Neural progenitor cell (in vitro differentiated cells): ENCODE results near the gene MTAP. TPM values are rescaled to one million over a fixed set of nuclear protein-coding genes. Genes with fewer than 3 reads are reported as not detected.

ENCODE experiments used
- DNase-seq: peaks from one replicate; pipeline ENCODE4 v3.0.0-alpha.2; 2016; ENCODE audit warnings: low spot score
- H2AFZ ChIP-seq: fragments of 200-600 bp; sonication (generic); replicated peaks from 2 replicates; pipeline ENCODE4 v1.6.1; 2016; ENCODE audit warnings: antibody characterized with exemption
- H3F3A ChIP-seq: fragments of 200-600 bp; sonication (generic); 2 replicates; pipeline ENCODE4 v1.6.1; 2016; ENCODE audit warnings: antibody characterized with exemption, low read depth
- H3K27ac ChIP-seq: fragments of 200-600 bp; sonication (generic); 2 replicates; pipeline ENCODE4 v1.5.1; 2016; ENCODE audit warnings: mild to moderate bottlenecking
- H3K27me3 ChIP-seq: fragments of 200-600 bp; sonication (generic); 2 replicates; pipeline ENCODE4 v1.6.1; 2016; ENCODE audit warnings: mild to moderate bottlenecking, moderate library complexity
- H3K36me3 ChIP-seq: fragments of 200-600 bp; sonication (generic); 2 replicates; pipeline ENCODE4 v1.5.1; 2016
- H3K4me1 ChIP-seq: fragments of 200-600 bp; sonication (generic); 2 replicates; pipeline ENCODE4 v1.6.1; 2016; ENCODE audit warnings: mixed run types
- H3K4me2 ChIP-seq: fragments of 200-600 bp; sonication (generic); 2 replicates; pipeline ENCODE4 v1.6.1; 2016
- H3K4me3 ChIP-seq: fragments of 200-600 bp; sonication (generic); 2 replicates; pipeline ENCODE4 v1.5.1; 2016
- H3K79me2 ChIP-seq: fragments of 200-600 bp; sonication (generic); 2 replicates; pipeline ENCODE4 v1.6.1; 2016; ENCODE audit warnings: low read depth
- H3K9ac ChIP-seq: fragments of 200-600 bp; sonication (generic); 2 replicates; pipeline ENCODE4 v1.6.1; 2016
- H3K9me3 ChIP-seq: fragments of 200-600 bp; sonication (generic); 2 replicates; pipeline ENCODE4 v1.5.1; 2016; ENCODE audit warnings: low read depth
- H4K20me1 ChIP-seq: fragments of 200-600 bp; sonication (generic); 2 replicates; pipeline ENCODE4 v1.6.1; 2016; ENCODE audit warnings: low read depth
- H3K27ac Mint-ChIP-seq: 3 replicates; pipeline ENCODE4 v1.8.0; 2021; ENCODE audit warnings: mixed read lengths
- H3K27me3 Mint-ChIP-seq: 2 replicates; pipeline ENCODE4 v1.8.0; 2022; ENCODE audit warnings: low read depth, mild to moderate bottlenecking, inconsistent platforms, moderate library complexity, mixed read lengths; ENCODE audit not compliant: insufficient read depth
- H3K36me3 Mint-ChIP-seq: 3 replicates; pipeline ENCODE4 v1.8.0; 2021; ENCODE audit warnings: mixed read lengths
- H3K4me1 Mint-ChIP-seq: 3 replicates; pipeline ENCODE4 v1.8.0; 2021; ENCODE audit warnings: mixed read lengths
- H3K4me3 Mint-ChIP-seq: 3 replicates; pipeline ENCODE4 v1.8.0; 2021; ENCODE audit warnings: mild to moderate bottlenecking, moderate library complexity, mixed read lengths
- H3K9me3 Mint-ChIP-seq: 3 replicates; pipeline ENCODE4 v1.8.0; 2020; ENCODE audit warnings: mixed read lengths
- CTCF ChIP-seq: fragments of 200-600 bp; sonication (generic); IDR thresholded peaks from 2 replicates; pipeline ENCODE4 v1.5.1; 2017; ENCODE audit warnings: antibody characterized with exemption, mild to moderate bottlenecking
- EZH2 ChIP-seq: fragments of 200-600 bp; sonication (generic); IDR thresholded peaks from 2 replicates; pipeline ENCODE4 v1.6.1; 2017; ENCODE audit warnings: antibody characterized with exemption, mild to moderate bottlenecking, moderate library complexity
- EZH2phosphoT487 ChIP-seq: fragments of 200-600 bp; sonication (generic); IDR thresholded peaks from 2 replicates; pipeline ENCODE4 v1.6.1; 2017; ENCODE audit warnings: antibody characterized with exemption
- total RNA-seq: library from RNA; depleted of rRNA; stranded (reverse); fragments of >200 nt; gene quantifications from 2 replicates; pipeline ENCODE4 v1.2.3, GENCODE V29; 2015; ENCODE audit warnings: low replicate concordance

MTAP gene
- total RNA-seq, 1 donor from 2014 or later, result 21.6 TPM

DNA sequence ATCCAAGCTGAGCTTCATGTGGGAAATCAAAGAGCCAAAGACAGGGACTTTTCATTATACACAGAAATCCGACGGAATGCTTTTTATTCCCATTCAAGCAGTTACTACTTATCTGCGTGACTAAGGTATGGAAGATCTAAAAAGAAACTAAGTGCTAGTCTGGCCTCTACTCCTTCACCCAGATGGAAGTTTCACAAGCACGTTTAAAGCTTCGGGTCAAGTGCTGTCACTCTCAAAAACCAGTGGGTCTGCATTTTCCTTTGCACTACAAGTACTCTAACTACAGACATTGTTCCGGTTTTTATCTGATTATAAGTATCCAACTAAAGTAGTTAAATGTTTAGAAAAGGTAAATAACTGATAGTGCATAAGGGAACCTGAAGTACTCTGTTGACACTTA, 13.7 kb upstream of the MTAP start:
- Mint-ChIP-seq H3K36me3 (no peaks in the 10 kb centered on the region), H3K4me1 (no peaks in the 10 kb centered on the region), H3K4me3 (no peak overlapping the region), H3K27me3 (no peaks in the 10 kb centered on the region), H3K27ac (no peak overlapping the region), H3K9me3 (no peaks in the 10 kb centered on the region)
- H3K4me1 ChIP-seq, result no peaks in the 10 kb centered on the region
- H3K9ac ChIP-seq, result no peak overlapping the region
- no peak overlapping the region for H2AFZ ChIP-seq
- H4K20me1 ChIP-seq, result no peaks in the 10 kb centered on the region
- TF ChIP-seq EZH2 (no peak), CTCF (no peak), EZH2phosphoT487 (no peak)
- DNase-seq, result no peak
- no peak overlapping the region for H3K4me3 ChIP-seq
- H3K27me3 ChIP-seq, result peaks cover 87% of the 10 kb centered on the region
- H3K36me3 ChIP-seq, result no peaks in the 10 kb centered on the region
- no peaks in the 10 kb centered on the region for H3K9me3 ChIP-seq
- H3K4me2 ChIP-seq, result no peak overlapping the region
- no peaks in the 10 kb centered on the region for H3F3A ChIP-seq
- no peaks in the 10 kb centered on the region for H3K79me2 ChIP-seq
- H3K27ac ChIP-seq, result no peak overlapping the region

GRCh38 chr9:21789541-21790037, 12.8 kb upstream of the MTAP start:
- Histone ChIP-seq H3K36me3 (no peaks in the 10 kb centered on the region), H4K20me1 (no peaks in the 10 kb centered on the region), H3K4me3 (peak overlapping the region; percentile 18), H3K4me1 (no peaks in the 10 kb centered on the region), H3K79me2 (no peaks in the 10 kb centered on the region), H3K27ac (no peak overlapping the region), H3F3A (no peaks in the 10 kb centered on the region), H2AFZ (no peak overlapping the region), H3K9ac (no peak overlapping the region), H3K4me2 (peak overlapping the region; percentile 61), H3K9me3 (no peaks in the 10 kb centered on the region), H3K27me3 (peaks cover 87% of the 10 kb centered on the region)
- Mint-ChIP-seq H3K36me3 (no peaks in the 10 kb centered on the region), H3K27ac (no peak overlapping the region), H3K4me3 (no peak overlapping the region), H3K4me1 (no peaks in the 10 kb centered on the region), H3K9me3 (no peaks in the 10 kb centered on the region), H3K27me3 (no peaks in the 10 kb centered on the region)
- DNase-seq, result peak; percentile 86
- TF ChIP-seq EZH2phosphoT487 (no peak), CTCF (peak; percentile 93)

DNA sequence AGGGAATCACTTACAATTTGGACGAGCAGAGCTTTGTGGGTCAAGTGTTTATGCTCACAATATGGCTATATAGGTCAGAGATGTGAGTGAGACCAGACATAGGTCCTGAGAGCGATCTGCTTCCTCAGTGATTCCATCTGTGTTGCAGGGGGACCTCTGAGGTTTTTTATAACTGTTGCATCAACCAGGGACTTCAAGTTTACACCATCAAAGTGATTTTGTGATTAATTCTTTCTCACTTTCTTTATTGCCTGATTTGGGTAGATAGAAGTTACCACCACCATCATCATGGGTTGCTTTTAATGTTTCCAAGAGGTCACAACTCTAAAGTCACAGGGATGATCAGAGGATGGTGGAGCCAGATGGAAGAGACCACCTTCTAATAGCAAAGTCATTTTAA, 7.0 kb upstream of the MTAP start:
- Mint-ChIP-seq H3K27ac (no peak overlapping the region), H3K4me3 (no peak overlapping the region), H3K36me3 (no peaks in the 10 kb centered on the region), H3K9me3 (no peaks in the 10 kb centered on the region), H3K4me1 (no peaks in the 10 kb centered on the region), H3K27me3 (peaks cover 3% of the 10 kb centered on the region)
- Histone ChIP-seq H3K27me3 (peaks cover 100% of the 10 kb centered on the region), H3K27ac (no peak overlapping the region), H3K4me3 (no peak overlapping the region), H3F3A (no peaks in the 10 kb centered on the region), H3K9ac (no peak overlapping the region), H3K4me2 (no peak overlapping the region), H3K79me2 (no peaks in the 10 kb centered on the region), H2AFZ (no peak overlapping the region), H3K36me3 (no peaks in the 10 kb centered on the region), H3K9me3 (no peaks in the 10 kb centered on the region), H4K20me1 (no peaks in the 10 kb centered on the region), H3K4me1 (no peaks in the 10 kb centered on the region)
- no peak for DNase-seq
- TF ChIP-seq EZH2 (no peak), CTCF (no peak), EZH2phosphoT487 (no peak)
